Stimulated activated naive B cell treated with anti-CD40 and anti-IgM and Interleukin-4, amounts not matched to agents 10 μg/mL and 1 μg/mL and 100 μg/mL, for 72 hours (primary cell): ENCODE results near the gene DLST.
"Not testable (repeated sequence)": the region's sequence is repeated elsewhere in the genome, so short reads cannot be mapped to it uniquely, and the experiment has no call there.

Experiments used
- ATAC-seq, 2 donors: fragments of 150-1000 bp; cut with Tn5 transposase; replicated peaks; 2 replicates each; pipeline ENCODE4 v1.10.0; 2021; ENCODE audit warnings: moderate library complexity in 1 of 2
- DNase-seq: peaks from one replicate; pipeline ENCODE4 v3.0.0; 2021
- H3K27ac Mint-ChIP-seq: one replicate; pipeline ENCODE4 v1.8.0; 2022; ENCODE audit warnings: mild to moderate bottlenecking, mixed read lengths
- H3K27me3 Mint-ChIP-seq, 2 donors: one replicate each; pipeline ENCODE4 v1.8.0; 2022; ENCODE audit warnings: mixed read lengths in 2 of 2
- H3K36me3 Mint-ChIP-seq, 2 donors: one replicate each; pipeline ENCODE4 v1.8.0; 2022; ENCODE audit warnings: mixed read lengths in 2 of 2, mild to moderate bottlenecking in 1 of 2
- H3K4me1 Mint-ChIP-seq, 2 donors: one replicate each; pipeline ENCODE4 v1.8.0; 2022; ENCODE audit warnings: mixed read lengths in 2 of 2, mild to moderate bottlenecking in 1 of 2
- H3K4me3 Mint-ChIP-seq, 2 donors: one replicate each; pipeline ENCODE4 v1.8.0; 2022; ENCODE audit warnings: mild to moderate bottlenecking in 2 of 2, mixed read lengths in 2 of 2, moderate library complexity in 1 of 2
- H3K9me3 Mint-ChIP-seq, 2 donors: one replicate each; pipeline ENCODE4 v1.8.0; 2022; ENCODE audit warnings: mixed read lengths in 2 of 2, mild to moderate bottlenecking in 1 of 2

Gene DLST

DNA sequence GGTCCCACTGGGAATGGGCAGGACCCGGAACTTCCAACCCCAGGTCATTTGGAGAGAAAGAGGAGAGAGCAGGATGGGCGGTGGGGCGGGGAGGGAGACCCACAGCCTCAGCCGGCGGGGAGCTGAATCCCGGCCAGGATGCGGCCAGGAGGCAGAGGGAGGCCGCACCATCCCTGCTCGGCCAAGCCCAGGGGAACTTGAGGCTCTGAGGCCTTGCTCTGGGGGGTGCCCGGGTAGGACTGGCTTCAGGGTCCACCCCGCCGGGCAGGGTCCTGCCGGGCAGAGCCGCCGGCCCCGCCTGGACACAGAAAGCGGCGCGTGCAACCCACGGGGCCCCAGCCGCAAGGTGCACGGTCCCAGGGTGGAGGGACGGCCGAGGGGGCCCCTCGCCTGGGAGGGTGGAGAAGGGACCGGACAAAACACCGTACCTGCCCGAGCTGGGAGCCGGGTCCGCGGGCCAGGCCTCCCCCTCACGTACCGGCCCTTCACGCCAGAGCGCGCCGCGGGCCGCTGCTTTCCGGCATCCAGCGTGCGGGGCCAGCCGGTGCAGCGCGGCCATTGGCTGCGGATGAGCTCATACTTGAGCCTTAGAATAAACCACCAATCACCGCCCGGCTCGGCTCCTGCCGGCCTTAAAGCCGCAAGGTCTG, 41.2 kb downstream of the DLST start, which contains the start of gene RPS6KL1:
Gene RPS6KL1, minus strand, starts transcription at position 509 of the 650 bp plus-strand sequence. CDS start 1,719 bp downstream, outside the sequence.
- peak within 1 kb of the TSS; percentile 77 for H3K27ac Mint-ChIP-seq

DNA sequence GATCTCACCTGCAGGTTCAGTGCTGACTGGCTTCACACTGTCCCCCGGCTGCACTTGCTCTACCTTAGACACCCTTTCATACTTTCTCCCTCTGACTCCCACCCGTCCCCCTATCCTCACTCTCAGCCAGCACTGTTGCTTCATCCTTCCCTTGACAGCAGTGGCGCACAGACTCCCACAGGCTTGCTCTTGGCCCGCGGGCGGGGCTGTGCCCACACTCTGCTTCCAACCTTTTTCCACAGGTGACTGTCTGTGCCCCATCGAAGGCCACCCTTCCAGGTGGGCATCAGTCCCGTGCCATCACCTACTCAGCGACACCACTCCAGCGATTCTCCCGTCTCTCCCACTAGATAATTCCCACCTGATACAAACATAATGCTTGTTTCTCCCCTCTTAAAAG, 42.3 kb downstream of the DLST start:
- ATAC-seq (no peak), DNase-seq (no peak)
- peaks cover 5 to 8% of the 10 kb centered on the region in 2 donors for H3K4me1 Mint-ChIP-seq
- H3K27ac Mint-ChIP-seq = peak overlapping the region; percentile 14
- H3K4me3 Mint-ChIP-seq = peak overlapping the region in 1 of 2 donors; percentile 6
- H3K27me3 Mint-ChIP-seq = peaks cover 4 to 12% of the 10 kb centered on the region in 2 donors
- no peaks in the 10 kb centered on the region for H3K9me3 Mint-ChIP-seq
- H3K36me3 Mint-ChIP-seq = no peaks in the 10 kb centered on the region

More for the DNA sequence above, 41.2 kb downstream of the DLST start, which contains the start of gene RPS6KL1:
- no peaks in the 10 kb centered on the region for H3K36me3 Mint-ChIP-seq
- H3K27me3 Mint-ChIP-seq = peaks cover 4 to 12% of the 10 kb centered on the region in 2 donors
- H3K9me3 Mint-ChIP-seq = no peaks in the 10 kb centered on the region
- DNase-seq (peak; percentile 48), ATAC-seq (peak; percentile 95 to 98)
- peaks cover 5 to 8% of the 10 kb centered on the region in 2 donors for H3K4me1 Mint-ChIP-seq
- H3K4me3 Mint-ChIP-seq = peak within 1 kb of the TSS; percentile 74

DNA sequence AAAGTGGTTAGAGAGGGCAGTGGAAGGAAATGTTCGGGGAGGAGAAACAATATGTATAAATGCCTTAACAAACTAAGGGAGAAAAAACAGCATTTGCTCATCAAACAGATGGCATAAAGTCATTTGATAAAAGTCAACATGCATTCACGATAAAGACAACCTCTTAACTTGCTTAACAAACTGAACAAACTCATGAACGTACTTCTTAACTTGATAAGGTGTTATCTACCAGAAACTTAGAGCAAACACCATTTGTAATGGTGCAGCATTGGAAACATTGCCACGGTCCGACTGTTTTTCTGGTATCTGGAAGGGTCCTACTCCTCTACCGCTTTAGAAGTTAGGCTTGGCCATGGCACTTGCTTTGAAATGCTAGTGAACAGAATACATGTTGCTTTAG, 45.5 kb downstream of the DLST start:
- H3K27ac Mint-ChIP-seq = no peak overlapping the region
- no peak for DNase-seq
- no peaks in the 10 kb centered on the region for H3K9me3 Mint-ChIP-seq
- H3K4me1 Mint-ChIP-seq = peaks cover 5 to 8% of the 10 kb centered on the region in 2 donors
- no peak overlapping the region for H3K4me3 Mint-ChIP-seq
- ATAC-seq = no peak
- H3K36me3 Mint-ChIP-seq = no peaks in the 10 kb centered on the region
- H3K27me3 Mint-ChIP-seq = peaks cover 4 to 12% of the 10 kb centered on the region in 2 donors

DNA sequence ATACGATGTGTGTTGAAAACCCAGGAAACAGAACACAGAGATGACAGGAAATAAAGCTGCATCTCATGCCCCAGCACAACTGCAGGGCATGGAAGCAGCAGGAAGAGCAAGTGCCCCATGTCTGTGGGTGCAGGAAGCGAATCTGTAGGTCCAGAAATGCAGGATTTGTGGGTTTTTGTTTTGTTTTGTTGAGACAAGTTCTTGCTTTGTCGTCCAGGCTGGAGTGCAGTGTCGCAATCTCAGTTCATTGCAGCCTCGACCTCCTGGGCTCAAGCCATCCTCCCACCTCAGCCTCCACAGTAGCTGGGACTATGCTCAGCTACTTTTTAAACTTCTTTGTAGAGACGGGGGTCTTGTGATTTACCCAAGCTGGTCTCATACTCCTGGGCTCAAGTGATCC, 47.5 kb downstream of the DLST start:
- Mint-ChIP-seq H3K27me3 (peaks cover 11 to 12% of the 10 kb centered on the region in 2 donors), H3K36me3 (no peaks in the 10 kb centered on the region), H3K4me1 (peaks cover 6 to 13% of the 10 kb centered on the region in 2 donors), H3K9me3 (no peaks in the 10 kb centered on the region), H3K27ac (no peak overlapping the region), H3K4me3 (no peak overlapping the region)
- DNase-seq = no peak
- ATAC-seq = no peak

DNA sequence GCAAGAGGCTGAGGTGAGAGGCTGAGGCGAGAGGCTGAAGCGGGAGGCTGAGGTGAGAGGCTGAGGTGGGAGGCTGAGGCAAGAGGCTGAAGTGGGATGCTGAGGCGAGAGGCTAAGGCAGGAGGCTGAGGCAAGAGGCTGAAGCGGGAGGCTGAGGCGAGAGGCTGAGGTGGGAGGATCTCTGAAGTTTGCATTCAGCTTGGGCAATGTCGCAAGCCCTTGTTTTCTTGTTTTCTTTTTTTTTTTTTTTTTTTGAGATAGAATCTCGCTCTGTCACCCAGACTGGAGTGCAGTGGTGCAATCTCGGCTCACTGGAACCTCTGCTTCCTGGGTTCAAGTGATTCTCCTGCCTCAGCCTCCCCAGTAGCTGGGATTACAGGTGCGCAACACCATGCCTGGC, 50.0 kb downstream of the DLST start:
- H3K9me3 Mint-ChIP-seq, DNase-seq, H3K27me3 Mint-ChIP-seq, H3K4me3 Mint-ChIP-seq, H3K36me3 Mint-ChIP-seq, ATAC-seq: not testable (repeated sequence)
- Mint-ChIP-seq H3K4me1 (peaks cover 18 to 29% of the 10 kb centered on the region in 2 donors), H3K27ac (peak overlapping the region; percentile 44)

DNA sequence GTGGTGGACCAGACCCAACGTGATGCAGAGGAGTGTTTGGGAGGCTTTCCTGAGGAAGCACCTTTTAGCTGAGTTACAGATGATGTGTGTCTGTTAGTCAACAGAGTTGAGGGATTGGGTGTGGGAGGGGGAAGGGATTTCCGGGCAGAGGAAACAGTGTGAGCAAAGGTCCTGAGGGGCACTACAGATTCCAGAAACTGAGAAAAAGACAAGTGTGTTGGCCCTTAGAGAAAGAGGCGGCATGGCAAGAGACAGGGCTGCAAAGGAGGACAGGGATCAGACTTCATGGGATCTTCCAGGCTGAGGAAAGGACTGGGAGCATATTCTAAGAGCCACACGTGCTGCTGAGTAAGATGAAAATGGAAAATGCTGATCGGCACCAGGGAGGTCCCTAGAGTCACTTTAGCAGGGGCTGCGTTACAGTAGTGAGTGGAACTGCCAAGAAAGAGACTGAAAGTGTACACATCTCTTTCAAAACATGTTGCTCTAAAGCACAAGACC, 50.7 kb downstream of the DLST start:
- H3K9me3 Mint-ChIP-seq = no peaks in the 10 kb centered on the region
- peak in 1 of 2 donors; percentile 29 for ATAC-seq
- H3K27me3 Mint-ChIP-seq = peaks cover 0 to 10% of the 10 kb centered on the region in 2 donors
- no peaks in the 10 kb centered on the region for H3K36me3 Mint-ChIP-seq
- H3K4me1 Mint-ChIP-seq = peaks cover 18 to 35% of the 10 kb centered on the region in 2 donors
- no peak overlapping the region for H3K27ac Mint-ChIP-seq
- peak overlapping the region in 1 of 2 donors; percentile 2 for H3K4me3 Mint-ChIP-seq
- DNase-seq = no peak

DNA sequence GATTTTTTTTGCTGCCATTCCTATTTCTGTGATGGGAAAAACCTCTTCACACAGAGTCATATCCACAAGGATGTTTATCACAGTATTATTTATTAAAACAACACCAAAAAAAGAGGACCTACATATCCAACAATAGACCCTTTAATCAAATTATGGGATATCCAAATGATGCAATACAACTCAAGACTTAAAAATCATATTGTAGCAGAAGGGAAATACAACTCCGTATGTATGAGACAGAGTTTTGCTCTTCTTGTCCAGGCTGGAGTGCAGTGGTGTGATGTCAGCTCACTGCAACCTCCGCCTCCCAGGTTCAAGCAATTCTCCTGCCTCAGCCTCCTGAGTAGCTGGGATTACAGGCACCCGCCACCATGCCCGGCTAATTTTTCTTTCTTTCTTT, 51.2 kb downstream of the DLST start:
- H3K27ac Mint-ChIP-seq, H3K27me3 Mint-ChIP-seq, H3K9me3 Mint-ChIP-seq, ATAC-seq, H3K4me3 Mint-ChIP-seq, DNase-seq, H3K36me3 Mint-ChIP-seq: not testable (repeated sequence)
- H3K4me1 Mint-ChIP-seq = peaks cover 20 to 35% of the 10 kb centered on the region in 2 donors

DNA sequence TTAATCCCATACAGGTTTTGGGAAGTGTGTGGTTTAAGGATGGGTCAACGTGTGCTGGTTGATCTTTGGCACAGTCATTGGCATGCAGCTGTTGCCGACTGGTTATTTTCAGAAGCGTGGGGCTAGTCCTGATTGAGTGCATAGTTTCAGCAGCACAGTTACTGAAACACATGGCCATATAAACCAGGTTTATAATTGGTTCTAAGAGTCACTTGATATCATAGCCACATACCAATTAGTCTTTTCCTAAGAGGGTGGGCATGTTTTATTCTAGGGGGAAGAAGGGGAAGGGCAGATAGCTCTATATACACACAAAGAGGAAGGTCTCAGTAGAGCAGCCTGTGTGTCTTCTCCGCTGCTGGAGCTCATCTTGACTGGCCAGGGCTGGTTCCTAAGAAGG, 52.3 kb downstream of the DLST start:
- peak; percentile 22 to 24 for ATAC-seq
- H3K27ac Mint-ChIP-seq = no peak overlapping the region
- peaks cover 24 to 38% of the 10 kb centered on the region in 2 donors for H3K4me1 Mint-ChIP-seq
- no peaks in the 10 kb centered on the region for H3K36me3 Mint-ChIP-seq
- no peaks in the 10 kb centered on the region for H3K9me3 Mint-ChIP-seq
- H3K27me3 Mint-ChIP-seq = peaks cover 0 to 10% of the 10 kb centered on the region in 2 donors
- no peak for DNase-seq
- H3K4me3 Mint-ChIP-seq = no peak overlapping the region

DNA sequence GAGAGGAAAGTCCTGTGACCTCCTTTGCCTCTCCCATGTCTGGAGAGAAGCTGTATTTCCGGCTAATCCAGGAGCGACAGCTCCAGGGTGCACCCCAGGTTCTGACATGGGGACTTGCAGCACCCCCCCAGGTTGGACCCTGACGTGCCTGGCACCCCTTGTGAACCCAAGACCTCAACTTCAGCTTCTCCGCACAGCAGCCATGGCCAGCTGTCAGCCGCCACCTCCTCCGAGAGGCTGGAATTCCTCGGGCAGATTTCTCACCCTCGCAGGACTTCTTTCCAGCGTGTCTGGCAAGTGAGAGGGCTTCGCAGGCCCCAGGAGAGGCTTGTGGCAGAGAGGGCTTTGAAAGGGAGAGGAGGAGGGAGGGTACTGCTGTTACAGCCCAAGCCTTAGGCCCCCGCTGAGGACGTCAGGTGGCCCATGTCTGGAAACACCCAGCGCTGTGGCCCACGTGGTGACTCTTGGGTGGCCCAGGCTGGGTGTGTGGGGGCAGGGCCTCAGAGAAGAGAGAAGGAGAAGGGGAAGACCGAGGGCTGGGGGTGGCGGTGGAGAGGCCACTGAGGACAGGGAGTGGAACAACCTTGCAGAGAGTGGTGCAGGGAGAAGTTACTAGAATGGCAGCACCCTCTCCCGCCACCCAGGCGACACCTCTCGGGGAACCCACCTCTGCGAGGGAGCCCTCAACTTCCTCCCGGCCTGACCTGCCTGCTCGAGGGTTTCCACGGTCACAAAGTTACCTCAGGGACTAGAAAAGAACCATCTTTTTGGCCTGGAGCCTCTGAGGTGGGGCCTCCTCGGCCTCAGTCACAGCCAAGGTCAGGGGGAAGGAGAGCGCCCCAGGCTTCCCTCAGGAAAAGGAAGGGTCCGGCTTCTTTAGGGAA, 53.0 kb downstream of the DLST start:
- Mint-ChIP-seq H3K4me1 (peaks cover 29 to 44% of the 10 kb centered on the region in 2 donors), H3K36me3 (no peaks in the 10 kb centered on the region), H3K4me3 (peak overlapping the region; percentile 51 to 64), H3K27me3 (peaks cover 0 to 10% of the 10 kb centered on the region in 2 donors), H3K27ac (peak overlapping the region; percentile 40), H3K9me3 (no peaks in the 10 kb centered on the region)
- DNase-seq (peak; percentile 18), ATAC-seq (peak; percentile 74 to 80)

DNA sequence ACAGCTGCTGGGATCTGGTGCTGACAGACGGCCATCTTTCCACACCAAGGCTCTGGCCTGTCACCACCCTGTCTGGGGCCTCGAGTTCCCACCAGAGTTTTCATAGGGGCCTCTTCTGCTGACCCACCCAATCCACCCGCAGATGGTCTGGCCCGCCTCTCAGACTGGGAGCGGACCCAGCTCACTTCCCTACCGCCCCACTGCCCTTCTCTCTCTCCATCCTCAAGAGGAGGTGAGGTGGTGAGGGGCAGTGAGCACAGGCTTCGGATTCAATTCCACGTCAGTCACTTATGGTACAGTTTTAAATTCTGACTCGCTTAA, 53.6 kb downstream of the DLST start:
- DNase-seq = no peak
- Mint-ChIP-seq H3K27me3 (peaks cover 0 to 10% of the 10 kb centered on the region in 2 donors), H3K4me3 (peak overlapping the region in 1 of 2 donors; percentile 64)

DNA sequence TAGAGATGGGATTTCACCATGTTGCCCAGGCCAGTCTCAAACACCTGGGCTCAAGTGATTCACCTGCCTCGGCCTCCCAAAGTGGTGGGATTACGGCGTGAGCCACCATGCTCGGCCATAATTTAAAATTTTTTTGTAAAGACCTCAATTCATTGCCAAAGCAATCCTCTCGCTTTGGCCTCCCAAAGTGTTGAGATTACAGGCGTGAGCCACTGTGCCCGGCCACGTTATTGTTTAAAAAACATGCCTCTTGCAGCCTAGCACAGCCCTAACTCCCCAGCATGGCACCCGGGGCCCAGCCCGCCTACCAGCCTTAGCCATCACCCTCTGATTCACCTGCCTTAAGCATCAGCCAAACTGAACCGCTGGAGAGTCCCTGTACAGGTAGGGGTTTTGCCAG, 54.4 kb downstream of the DLST start:
- Mint-ChIP-seq H3K27me3 (peaks cover 0 to 10% of the 10 kb centered on the region in 2 donors), H3K9me3 (no peaks in the 10 kb centered on the region), H3K4me1 (peaks cover 41 to 59% of the 10 kb centered on the region in 2 donors), H3K36me3 (no peaks in the 10 kb centered on the region), H3K27ac (no peak overlapping the region), H3K4me3 (no peak overlapping the region)
- DNase-seq (no peak), ATAC-seq (no peak)

More for the DNA sequence above, 53.6 kb downstream of the DLST start:
- ATAC-seq = no peak
- Mint-ChIP-seq H3K27ac (no peak overlapping the region), H3K4me1 (peaks cover 35 to 50% of the 10 kb centered on the region in 2 donors), H3K9me3 (no peaks in the 10 kb centered on the region), H3K36me3 (no peaks in the 10 kb centered on the region)

DNA sequence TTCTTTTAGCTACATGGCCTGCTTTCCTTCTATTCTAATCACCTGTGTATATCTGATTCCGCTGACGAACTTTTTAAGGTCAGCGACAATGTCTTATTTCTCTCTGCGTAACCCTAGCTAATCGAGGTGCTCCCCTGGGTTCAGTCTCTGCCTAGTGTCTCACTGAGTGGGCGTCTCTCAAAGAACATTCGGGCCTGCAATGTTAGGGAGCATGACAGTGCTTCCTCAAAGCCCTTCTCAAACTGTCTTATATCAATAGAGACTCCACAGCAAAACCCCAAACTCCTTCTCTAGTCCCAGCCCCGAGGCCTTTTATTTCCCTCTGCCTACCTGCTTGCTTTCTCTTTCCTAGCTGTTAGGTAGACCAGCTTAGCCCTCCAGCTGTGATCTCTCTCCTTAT, 55.0 kb downstream of the DLST start:
- Mint-ChIP-seq H3K9me3 (no peaks in the 10 kb centered on the region), H3K4me1 (peaks cover 44 to 64% of the 10 kb centered on the region in 2 donors), H3K27me3 (peaks cover 0 to 10% of the 10 kb centered on the region in 2 donors), H3K27ac (no peak overlapping the region), H3K4me3 (no peak overlapping the region), H3K36me3 (no peaks in the 10 kb centered on the region)
- DNase-seq (no peak), ATAC-seq (no peak)

DNA sequence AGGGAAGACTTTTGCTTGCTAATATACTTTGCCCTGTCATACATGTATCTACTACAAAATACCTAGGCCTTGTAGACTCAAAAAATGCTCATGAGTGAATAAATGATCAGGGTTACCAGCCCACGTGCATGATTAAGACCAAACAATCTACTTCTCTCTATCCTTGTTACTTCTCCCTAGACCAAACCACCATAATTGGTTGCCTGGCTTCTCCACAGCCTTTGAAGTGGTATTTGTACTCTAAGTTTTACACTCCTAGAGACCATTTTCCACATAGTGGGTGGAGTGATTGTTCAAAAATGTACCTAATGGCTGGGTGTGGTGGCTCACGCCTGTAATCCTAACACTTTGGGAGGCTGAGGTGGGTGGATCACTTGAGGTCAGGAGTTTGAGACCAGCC, 55.5 kb downstream of the DLST start:
- no peak for ATAC-seq
- Mint-ChIP-seq H3K27ac (no peak overlapping the region), H3K4me1 (peaks cover 47 to 69% of the 10 kb centered on the region in 2 donors), H3K4me3 (no peak overlapping the region), H3K36me3 (no peaks in the 10 kb centered on the region), H3K27me3 (peaks cover 0 to 10% of the 10 kb centered on the region in 2 donors), H3K9me3 (no peaks in the 10 kb centered on the region)
- no peak for DNase-seq
